ENCODE results near the gene PLCL2.

GRCh38 chr3:16992198-16992597 lies 107.4 kb downstream of the PLCL2 start:
- TF ChIP-seq POLR2A (IDR thresholded peaks at IDR 0.05; ENCODE audit: low read depth, low read length) (no peak), POLR2AphosphoS5 (IDR thresholded peaks at IDR 0.05; ENCODE audit: low read depth, low read length) (no peak)
